Ovary (tissue), 9 donors: ENCODE measurements around the gene LRRC4C. TPM values are rescaled to one million over a fixed set of nuclear protein-coding genes. Genes with fewer than 3 reads are reported as not detected.

Source experiments
- DNase-seq, 5 donors: peaks; one replicate each; pipeline ENCODE4 v3.0.0-alpha.2; 2019 to 2020
- H3K27ac ChIP-seq, 2 donors: fragments of 200-600 bp; one replicate each; pipeline versions ENCODE4 v1.5.1 to v1.8.0; 2019 to 2022
- H3K27me3 ChIP-seq: fragments of 200-600 bp; one replicate; pipeline ENCODE4 v1.8.0; 2022
- H3K36me3 ChIP-seq: fragments of 200-600 bp; sonication (generic); one replicate; pipeline ENCODE4 v1.5.1; 2019
- H3K4me1 ChIP-seq: one replicate; pipeline ENCODE4 v1.8.1; 2013; ENCODE audit warnings: mild to moderate bottlenecking, moderate library complexity; ENCODE audit not compliant: insufficient read depth
- H3K4me3 ChIP-seq: fragments of 200-600 bp; sonication (generic); one replicate; pipeline ENCODE4 v1.5.1; 2017
- H3K9me3 ChIP-seq, 2 donors: fragments of 200-600 bp in 1 of 2; sonication (generic) in 1 of 2; one replicate each; pipeline versions ENCODE4 v1.5.1 to v1.8.1; 2013 to 2019; ENCODE audit warnings: mild to moderate bottlenecking in 1 of 2, moderate library complexity in 1 of 2
- EP300 ChIP-seq: sonication (generic); formaldehyde crosslinking; IDR thresholded peaks from one replicate; pipeline ENCODE4 v1.6.1; 2017; ENCODE audit warnings: antibody characterized with exemption
- POLR2A ChIP-seq: fragments of 450-650 bp; IDR thresholded peaks from one replicate; pipeline ENCODE4 v1.6.1; 2017; ENCODE audit warnings: antibody characterized with exemption, mild to moderate bottlenecking, moderate library complexity
- WGBS, 3 donors: extraction: QIAGEN DNeasy Blood & Tissue Kit in 1 of 3; methylation state at CpG; one replicate each; pipeline versions ENCODE4 v1.1.5 to v1.1.7; 2013 to 2017; 5-methylcytosine and 5-hydroxymethylcytosine counted together
- intact Hi-C, 4 donors: fragments of 100-400 bp; cut with DNase I; formaldehyde crosslinking; loops; one replicate each; pipeline versions ENCODE4 v1.11.0 to v1.15.1; 2022 to 2023
- polyA plus RNA-seq, 2 donors: library from polyadenylated mRNA; stranded (reverse); fragments of 200-250 nt in 1 of 2; fragments of 350-450 nt in 1 of 2; fragmentation: Illumina TruSeq in 1 of 2; extraction: RNeasy Lipid Tissue Mini Kit (QIAGEN cat#74804) in 1 of 2; gene quantifications; one replicate each; pipeline ENCODE4 v1.2.3, GENCODE V29; 2013 to 2014
- total RNA-seq, 7 donors: library from RNA; depleted of rRNA in 2 of 7; stranded (reverse); fragments of >200 nt in 2 of 7; fragmentation: NEBNext Ultra II Directional in 3 of 7; extraction: Animal tissue kit (Norgen Biotek cat#: 25700) in 3 of 7; gene quantifications; one replicate each; pipeline versions ENCODE4 v1.1.0 to v1.2.4, GENCODE V29; 2016 to 2023
- TF ChIP-seq, protein P1 (sequence below), 3 donors: fragments of 450-650 bp in 2 of 3; fragments of 200-600 bp in 1 of 3; IDR thresholded peaks; one replicate each; pipeline versions ENCODE4 v1.5.1 to v1.8.0; 2016 to 2022; ENCODE audit warnings: antibody characterized with exemption in 3 of 3, mild to moderate bottlenecking in 1 of 3
- donor health status: DM: no; HTN: no; CAD: no; lungs with moderate emphysema.
- donor health status: DM: no; HTN: no; CAD: no.
- donor health status: Bipolar disorder and iron deficiency.
- donor health status: DM: yes; HTN: yes; CAD: no.
- donor health status: DM: no; HTN: no; CAD: no.
- donor health status: DM: yes; HTN: yes; CAD: no.

The LRRC4C gene
- total and polyA plus RNA-seq, 9 donors, result 0.15 to 12.5 (median 0.78) TPM

GRCh38 chr11:40100781-40101180, 1358.7 kb downstream of the LRRC4C start:
- no peak overlapping the region for H3K4me3 ChIP-seq
- H3K4me1 ChIP-seq, result no peaks in the 10 kb centered on the region
- no peaks in the 10 kb centered on the region for H3K9me3 ChIP-seq
- TF ChIP-seq, protein P1, sequence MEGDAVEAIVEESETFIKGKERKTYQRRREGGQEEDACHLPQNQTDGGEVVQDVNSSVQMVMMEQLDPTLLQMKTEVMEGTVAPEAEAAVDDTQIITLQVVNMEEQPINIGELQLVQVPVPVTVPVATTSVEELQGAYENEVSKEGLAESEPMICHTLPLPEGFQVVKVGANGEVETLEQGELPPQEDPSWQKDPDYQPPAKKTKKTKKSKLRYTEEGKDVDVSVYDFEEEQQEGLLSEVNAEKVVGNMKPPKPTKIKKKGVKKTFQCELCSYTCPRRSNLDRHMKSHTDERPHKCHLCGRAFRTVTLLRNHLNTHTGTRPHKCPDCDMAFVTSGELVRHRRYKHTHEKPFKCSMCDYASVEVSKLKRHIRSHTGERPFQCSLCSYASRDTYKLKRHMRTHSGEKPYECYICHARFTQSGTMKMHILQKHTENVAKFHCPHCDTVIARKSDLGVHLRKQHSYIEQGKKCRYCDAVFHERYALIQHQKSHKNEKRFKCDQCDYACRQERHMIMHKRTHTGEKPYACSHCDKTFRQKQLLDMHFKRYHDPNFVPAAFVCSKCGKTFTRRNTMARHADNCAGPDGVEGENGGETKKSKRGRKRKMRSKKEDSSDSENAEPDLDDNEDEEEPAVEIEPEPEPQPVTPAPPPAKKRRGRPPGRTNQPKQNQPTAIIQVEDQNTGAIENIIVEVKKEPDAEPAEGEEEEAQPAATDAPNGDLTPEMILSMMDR (IDR thresholded peaks at IDR 0.05), result no peak
- TF ChIP-seq POLR2A (no peak), EP300 (no peak)
- 93 to 95% (median 95%) methylated on average over 5 of the region's 5 CpGs for whole genome bisulfite sequencing, 3 donors
- DNase-seq, result no peak
- intact Hi-C loops, result no loop called here
- no peak overlapping the region for H3K27ac ChIP-seq
- no peaks in the 10 kb centered on the region for H3K36me3 ChIP-seq
- H3K27me3 ChIP-seq, result no peaks in the 10 kb centered on the region

DNA sequence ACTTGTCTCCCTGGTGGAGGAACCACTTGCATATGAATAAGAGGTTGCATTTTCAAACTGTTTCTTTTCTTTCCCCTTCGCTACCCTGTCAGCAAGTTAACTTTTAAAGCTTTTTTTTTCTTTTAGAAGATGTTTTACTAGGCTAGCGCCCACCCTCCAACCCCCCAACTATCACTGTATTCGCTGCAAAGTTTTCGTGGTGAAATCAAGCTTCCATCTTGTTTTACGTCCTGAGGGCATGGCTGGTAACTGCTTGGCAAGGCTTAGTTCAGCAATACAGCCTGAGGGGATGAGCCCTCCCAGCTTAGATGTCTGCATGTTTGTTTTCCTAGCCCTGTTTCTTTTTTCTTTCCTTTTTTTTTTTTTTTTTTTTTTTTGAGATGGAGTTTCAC, 1359.3 kb downstream of the LRRC4C start:
- H3K36me3 ChIP-seq, result no peaks in the 10 kb centered on the region
- TF ChIP-seq EP300, result no peak
- TF ChIP-seq, protein P1 (IDR thresholded peaks at IDR 0.05), result no peak
- no peak for TF ChIP-seq POLR2A
- 89 to 90% (median 90%) methylated on average over 5 of the region's 5 CpGs for WGBS, 3 donors
- H3K27ac ChIP-seq, result no peak overlapping the region
- DNase-seq, result no peak
- no peaks in the 10 kb centered on the region for H3K9me3 ChIP-seq
- no peaks in the 10 kb centered on the region for H3K4me1 ChIP-seq
- H3K27me3 ChIP-seq, result no peaks in the 10 kb centered on the region
- intact Hi-C loops, result no loop called here
- no peak overlapping the region for H3K4me3 ChIP-seq

DNA sequence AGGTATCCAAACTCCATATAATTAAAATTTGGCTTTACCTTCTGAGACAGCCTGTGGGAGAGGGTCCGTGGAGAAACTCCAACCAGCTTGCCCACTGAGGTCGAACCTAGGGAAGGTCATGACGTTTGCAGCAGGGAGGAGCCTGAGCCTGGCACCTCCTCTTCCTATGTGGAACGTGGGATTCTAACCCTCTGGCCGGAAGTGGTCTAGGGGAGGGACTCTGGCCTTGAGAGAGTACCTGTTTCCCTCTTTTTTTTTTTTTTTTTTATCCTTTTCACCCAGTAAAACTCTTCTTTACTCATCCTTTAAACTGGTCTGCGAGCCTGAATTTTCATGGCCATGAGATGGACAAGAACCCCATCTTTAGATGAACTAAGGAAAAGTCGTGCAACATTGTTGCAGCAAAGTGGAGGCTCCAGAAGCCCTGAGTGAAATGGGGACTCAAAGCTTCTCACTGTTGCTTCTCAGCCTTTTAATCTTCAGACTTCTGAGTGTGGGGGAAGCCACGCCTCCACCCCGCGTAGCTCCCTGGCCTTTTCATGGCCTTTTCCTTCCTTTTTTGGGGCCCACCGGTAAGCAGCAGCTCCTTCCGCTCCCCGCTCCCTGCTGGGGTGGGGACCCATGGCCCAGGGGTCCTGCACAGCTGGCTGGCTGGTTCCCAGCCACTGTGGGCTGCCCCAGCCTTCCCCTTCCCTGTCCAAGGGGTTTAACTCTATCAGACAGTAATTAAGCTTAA, 1359.9 kb downstream of the LRRC4C start:
- Histone ChIP-seq H3K27me3 (no peaks in the 10 kb centered on the region), H3K27ac (no peak overlapping the region), H3K36me3 (no peaks in the 10 kb centered on the region), H3K4me3 (no peak overlapping the region), H3K9me3 (no peaks in the 10 kb centered on the region), H3K4me1 (no peaks in the 10 kb centered on the region)
- intact Hi-C loops, result no loop called here
- 61 to 73% (median 64%) methylated on average over 13 of the region's 13 CpGs for WGBS, 3 donors
- TF ChIP-seq, protein P1 (IDR thresholded peaks at IDR 0.05), result no peak
- no peak for TF ChIP-seq POLR2A
- no peak for TF ChIP-seq EP300
- DNase-seq, result no peak

- WGBS, 3 donors, result 0 to 6% (median 0%) methylated on average over 1 of the region's 1 CpG
- TF ChIP-seq, protein P1 (IDR thresholded peaks at IDR 0.05), result no peak
- no peak for TF ChIP-seq EP300
- no peak for TF ChIP-seq POLR2A
- H3K4me1 ChIP-seq, result no peaks in the 10 kb centered on the region
Observed at GRCh38 chr11:40095446-40095845, 1364.0 kb downstream of the LRRC4C start.

More at GRCh38 chr11:40095446-40095845, 1364.0 kb downstream of the LRRC4C start:
- no peaks in the 10 kb centered on the region for H3K36me3 ChIP-seq
- no peak overlapping the region for H3K4me3 ChIP-seq
- intact Hi-C loops, result no loop called here
- H3K9me3 ChIP-seq, result no peaks in the 10 kb centered on the region
- no peak overlapping the region for H3K27ac ChIP-seq
- H3K27me3 ChIP-seq, result no peaks in the 10 kb centered on the region
- no peak for DNase-seq
